ENCODE measurements around the gene ZP2.

GRCh38 chr16:21214086-21214485 lies 2.7 kb upstream of the ZP2 start:
- no peak for TF ChIP-seq CTCF (IDR thresholded peaks at IDR 0.05; ENCODE audit: low read depth, low read length, poor library complexity, severe bottlenecking)
- no peak for TF ChIP-seq EZH2phosphoT487 (IDR thresholded peaks at IDR 0.05; ENCODE audit: borderline replicate concordance, low read length)
